HG03097 (cell line): ENCODE data around the gene PCSK5.
"Not testable (repeated sequence)": the region's sequence is repeated elsewhere in the genome, so short reads cannot be mapped to it uniquely, and the experiment has no call there.

Source experiments
- ATAC-seq: cut with Tn5 transposase; IDR thresholded peaks from one replicate; pipeline ENCODE4 v1.9.1; 2021; ENCODE audit not compliant: unreplicated experiment, low FRiP score

Gene PCSK5

GRCh38 chr9:76044266-76044819 lies 153.9 kb downstream of the PCSK5 start:
- no peak for ATAC-seq

- no peak for ATAC-seq
Measured at GRCh38 chr9:76045221-76045620, 154.7 kb downstream of the PCSK5 start.

GRCh38 chr9:76049341-76049740 lies 158.9 kb downstream of the PCSK5 start:
- no peak for ATAC-seq

GRCh38 chr9:76067696-76068095 lies 177.2 kb downstream of the PCSK5 start:
- no peak for ATAC-seq

- ATAC-seq = no peak
Measured at GRCh38 chr9:76077537-76077936, 187.1 kb downstream of the PCSK5 start.

GRCh38 chr9:76081281-76081680 lies 190.8 kb downstream of the PCSK5 start:
- not testable (repeated sequence) for ATAC-seq

- no peak for ATAC-seq
Measured at GRCh38 chr9:76082057-76082456, 191.6 kb downstream of the PCSK5 start.

GRCh38 chr9:76085596-76085995 lies 195.1 kb downstream of the PCSK5 start:
- ATAC-seq = no peak

GRCh38 chr9:76086539-76086938 lies 196.1 kb downstream of the PCSK5 start:
- ATAC-seq = no peak

- no peak for ATAC-seq
Measured at GRCh38 chr9:76087976-76088375, 197.5 kb downstream of the PCSK5 start.

- no peak for ATAC-seq
Measured at GRCh38 chr9:76090330-76090729, 199.9 kb downstream of the PCSK5 start.

GRCh38 chr9:76090909-76091308 lies 200.4 kb downstream of the PCSK5 start:
- no peak for ATAC-seq

- no peak for ATAC-seq
Measured at GRCh38 chr9:76092572-76092971, 202.1 kb downstream of the PCSK5 start.

GRCh38 chr9:76095585-76095984 lies 205.1 kb downstream of the PCSK5 start:
- no peak for ATAC-seq

- no peak for ATAC-seq
Measured at GRCh38 chr9:76099516-76099915, 209.0 kb downstream of the PCSK5 start.

GRCh38 chr9:76101075-76101474 lies 210.6 kb downstream of the PCSK5 start:
- ATAC-seq = no peak

- no peak for ATAC-seq
Measured at GRCh38 chr9:76101491-76101890, 211.0 kb downstream of the PCSK5 start.

- no peak for ATAC-seq
Measured at GRCh38 chr9:76101947-76102346, 211.5 kb downstream of the PCSK5 start.

GRCh38 chr9:76103531-76104315 lies 213.2 kb downstream of the PCSK5 start:
- ATAC-seq = no peak

GRCh38 chr9:76107482-76107881 lies 217.0 kb downstream of the PCSK5 start:
- ATAC-seq = no peak

- no peak for ATAC-seq
Measured at GRCh38 chr9:76109953-76110352, 219.5 kb downstream of the PCSK5 start.

- ATAC-seq = no peak
Measured at GRCh38 chr9:76112151-76112550, 221.7 kb downstream of the PCSK5 start.
